ENCODE measurements around the gene SEMA3B.
"Not testable (repeated sequence)": the region's sequence is repeated elsewhere in the genome, so short reads cannot be mapped to it uniquely, and the experiment has no call there.

GRCh38 chr3:50228184-50228763 is 40.7 kb upstream of the SEMA3B start:
- not testable (repeated sequence) for TF ChIP-seq EP400 (IDR thresholded peaks at IDR 0.05); CEBPG (CRISPR knock-in tag; IDR thresholded peaks at IDR 0.05); CEBPG (tag; conservative IDR thresholded peaks at IDR 0.05 in 1 of 2, IDR thresholded peaks at IDR 0.05 in 1 of 2); RBBP5 (IDR thresholded peaks at IDR 0.05; ENCODE audit: borderline replicate concordance, insufficient read depth, low read length, poor library complexity, severe bottlenecking); CEBPB (tag; IDR thresholded peaks at IDR 0.05); ZNF589 (CRISPR knock-in tag; IDR thresholded peaks at IDR 0.05; ENCODE audit: low read depth); ZNF12 (CRISPR knock-in tag; IDR thresholded peaks at IDR 0.05); CTCF (IDR thresholded peaks at IDR 0.05 in 2 of 3, conservative IDR thresholded peaks at IDR 0.05 in 1 of 3; ENCODE audit: insufficient read depth in 2 of 3, low read depth in 1 of 3, low read length in 3 of 3); ARNT (IDR thresholded peaks at IDR 0.05)
